Amniotic epithelial cell (primary cell): ENCODE data around the gene HCFC1.
A peak's percentile ranks its signal among the peaks of the same experiment; 100 is the strongest.

Experiments used
- DNase-seq: peaks from one replicate; pipeline ENCODE4 v3.0.0-alpha.2; 2010; ENCODE audit warnings: low read depth

HCFC1 gene

DNA sequence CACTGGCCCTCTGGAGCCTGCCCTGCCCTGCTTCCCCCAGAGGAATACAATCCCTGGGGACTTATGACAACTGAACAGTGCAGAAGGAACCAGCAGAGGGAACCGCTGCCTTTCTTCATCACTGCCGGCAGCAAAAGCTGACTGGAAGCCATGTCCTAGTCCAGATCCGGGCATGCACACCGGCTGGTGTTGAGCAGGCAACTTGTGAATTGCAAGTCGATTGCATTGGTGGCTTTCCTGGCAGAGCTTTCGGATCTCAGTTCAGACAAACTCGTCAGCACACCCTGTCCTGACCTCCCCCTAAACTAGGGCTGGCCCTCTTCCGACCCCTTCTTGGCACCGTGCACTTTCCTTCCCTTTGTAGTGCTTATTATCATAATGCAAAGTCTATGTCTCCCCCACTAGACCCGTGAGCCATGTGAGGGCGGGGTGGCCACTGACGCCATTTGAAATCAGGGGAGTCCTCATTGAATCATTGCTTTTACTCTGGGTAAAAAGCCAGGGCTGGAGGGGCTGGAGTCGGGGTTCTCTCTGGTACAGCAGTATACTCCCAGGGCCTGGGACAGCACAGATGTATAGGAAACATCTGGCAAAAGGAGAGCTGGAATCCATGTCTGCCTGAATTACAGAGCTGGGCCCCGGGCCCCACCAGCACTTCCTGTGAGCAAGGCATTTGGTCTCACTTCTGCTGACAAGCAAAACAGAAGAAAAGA, 47.3 kb downstream of the HCFC1 start:
- peak; percentile 20 for DNase-seq

GRCh38 chrX:153922932-153923857, 48.4 kb downstream of the HCFC1 start:
- peak; percentile 30 for DNase-seq

DNA sequence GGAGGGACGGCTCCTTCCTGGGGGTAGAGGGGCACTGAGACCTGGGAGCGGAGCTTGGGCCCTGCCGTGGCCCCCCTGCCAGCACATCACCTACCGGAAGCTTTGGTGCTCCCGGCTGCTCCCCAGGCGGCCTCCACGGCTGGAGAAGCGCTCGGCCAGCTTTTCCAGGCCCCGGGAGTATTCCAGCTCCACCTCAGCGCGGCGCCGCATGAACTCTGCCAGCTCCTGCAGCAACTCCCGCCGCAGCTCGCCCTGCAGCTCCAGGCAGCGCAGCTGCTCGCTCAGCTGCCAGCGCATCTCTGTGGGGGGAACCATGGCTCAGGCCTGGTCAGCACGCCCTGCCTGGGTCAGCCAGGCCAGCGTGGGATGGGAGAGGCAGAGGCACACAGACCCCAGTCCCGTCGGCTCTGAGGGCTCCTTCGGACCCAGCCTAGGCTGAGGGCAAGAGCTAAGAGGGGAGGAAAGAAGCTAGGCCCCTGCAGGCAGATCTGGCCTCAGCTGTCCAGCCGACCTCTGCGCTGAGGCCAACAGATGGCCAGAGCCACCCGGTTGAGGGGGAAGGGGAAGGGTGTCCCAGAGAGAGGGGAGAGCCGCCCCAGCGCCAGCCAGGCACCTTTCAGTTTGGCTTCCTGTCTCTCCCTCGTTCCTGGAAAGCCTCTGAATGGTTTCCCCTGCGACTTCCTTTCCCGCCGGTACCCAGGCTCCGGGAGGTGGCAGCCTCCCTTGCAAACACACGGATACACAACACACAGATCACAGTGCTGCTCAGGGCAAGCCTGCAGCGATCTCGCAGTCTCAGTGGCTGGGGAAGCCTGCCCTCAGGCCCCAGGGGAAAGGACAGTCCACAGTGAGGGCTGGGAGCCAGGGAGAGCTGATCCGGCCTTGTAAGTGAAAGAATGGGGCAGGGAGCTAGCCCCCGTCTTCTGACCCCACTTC, 49.8 kb downstream of the HCFC1 start:
- peak; percentile 24 for DNase-seq

DNA sequence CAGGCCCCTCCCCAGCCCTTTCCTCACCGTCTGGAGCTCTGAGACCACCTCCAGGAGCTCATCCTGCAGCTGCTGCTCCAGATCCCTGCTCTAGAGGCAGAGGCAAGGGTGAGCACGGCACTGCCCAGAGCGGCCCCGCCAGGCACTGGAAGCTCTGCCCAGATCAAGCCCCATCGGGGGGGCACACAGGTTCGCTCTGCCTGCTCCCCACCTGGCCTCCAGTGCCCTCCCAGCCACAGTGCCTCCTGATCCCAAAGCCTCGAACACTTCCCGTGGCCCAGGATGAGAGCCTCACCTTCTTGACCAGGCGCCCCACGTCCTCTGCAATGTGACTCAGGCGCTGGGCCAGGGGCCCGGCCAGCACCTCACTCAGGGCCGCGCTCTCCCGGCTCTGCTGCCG, 50.5 kb downstream of the HCFC1 start:
- DNase-seq = no peak

- no peak for DNase-seq
Observed at GRCh38 chrX:153920546-153920945, 51.1 kb downstream of the HCFC1 start.

- no peak for DNase-seq
Observed at GRCh38 chrX:153919281-153919680, 52.3 kb downstream of the HCFC1 start.

- DNase-seq = no peak
Observed at GRCh38 chrX:153917869-153918268, 53.7 kb downstream of the HCFC1 start.

GRCh38 chrX:153913701-153914100, 57.9 kb downstream of the HCFC1 start:
- DNase-seq = no peak

GRCh38 chrX:153913211-153913610, 58.4 kb downstream of the HCFC1 start:
- DNase-seq = no peak

DNA sequence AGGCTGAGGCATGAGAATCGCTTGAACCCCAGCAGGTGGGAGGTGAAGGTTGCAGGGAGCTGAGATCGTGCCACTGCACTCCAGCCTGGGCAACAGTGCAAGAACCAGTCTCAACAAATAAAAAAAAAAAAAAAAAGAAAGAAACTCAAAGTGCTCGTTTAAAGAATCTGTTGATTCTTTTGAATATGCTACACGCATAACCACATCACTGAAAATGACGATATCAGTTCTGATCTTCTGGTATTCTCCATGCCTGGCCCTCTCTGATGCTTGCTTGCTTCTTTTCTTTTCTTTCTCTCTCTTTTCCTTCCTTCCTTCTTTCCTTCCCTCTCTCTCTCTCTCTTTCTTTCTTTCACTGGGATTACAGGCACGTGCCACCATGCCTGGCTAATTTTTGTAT, 59.8 kb downstream of the HCFC1 start:
- DNase-seq = no peak

DNA sequence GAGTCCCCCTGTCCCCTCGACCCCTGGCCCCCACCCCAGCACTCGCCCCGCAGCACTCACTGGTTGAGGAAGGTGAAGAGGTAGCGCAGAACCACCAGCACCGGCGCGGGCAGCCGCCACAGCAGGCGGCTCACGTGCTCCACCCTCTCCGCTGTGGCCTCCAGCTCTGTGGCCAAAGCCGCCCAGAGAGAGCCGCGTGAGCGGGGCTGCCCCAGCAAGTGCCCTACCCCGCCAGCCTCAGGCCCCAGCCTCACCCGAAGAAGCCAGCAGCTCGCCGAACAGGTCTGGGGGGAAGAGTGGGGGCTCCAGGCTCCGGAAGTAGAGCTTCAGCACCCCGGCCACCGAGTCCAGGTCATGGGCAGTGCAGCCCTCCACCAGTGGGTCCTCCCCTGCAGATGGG, 61.2 kb downstream of the HCFC1 start:
- DNase-seq = no peak

DNA sequence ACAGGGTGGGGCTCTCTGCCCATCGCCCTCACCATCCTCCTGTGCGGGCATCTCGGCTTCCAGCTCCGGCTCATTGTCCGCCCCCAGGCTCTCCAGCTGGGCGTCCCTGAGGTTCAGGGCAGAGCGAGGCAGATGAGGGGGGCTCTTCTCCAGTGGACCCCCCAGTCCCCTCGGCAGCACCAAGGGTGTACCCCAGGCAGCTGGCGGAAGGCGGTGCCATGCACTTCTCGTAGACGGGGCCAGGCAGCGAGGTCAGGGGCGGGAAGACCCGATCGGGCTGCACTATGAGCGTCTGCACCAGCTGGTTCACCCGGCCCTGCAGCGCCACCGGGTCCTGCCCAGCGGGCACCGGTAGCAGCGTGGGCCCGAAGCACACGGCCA, 61.6 kb downstream of the HCFC1 start:
- no peak for DNase-seq

DNA sequence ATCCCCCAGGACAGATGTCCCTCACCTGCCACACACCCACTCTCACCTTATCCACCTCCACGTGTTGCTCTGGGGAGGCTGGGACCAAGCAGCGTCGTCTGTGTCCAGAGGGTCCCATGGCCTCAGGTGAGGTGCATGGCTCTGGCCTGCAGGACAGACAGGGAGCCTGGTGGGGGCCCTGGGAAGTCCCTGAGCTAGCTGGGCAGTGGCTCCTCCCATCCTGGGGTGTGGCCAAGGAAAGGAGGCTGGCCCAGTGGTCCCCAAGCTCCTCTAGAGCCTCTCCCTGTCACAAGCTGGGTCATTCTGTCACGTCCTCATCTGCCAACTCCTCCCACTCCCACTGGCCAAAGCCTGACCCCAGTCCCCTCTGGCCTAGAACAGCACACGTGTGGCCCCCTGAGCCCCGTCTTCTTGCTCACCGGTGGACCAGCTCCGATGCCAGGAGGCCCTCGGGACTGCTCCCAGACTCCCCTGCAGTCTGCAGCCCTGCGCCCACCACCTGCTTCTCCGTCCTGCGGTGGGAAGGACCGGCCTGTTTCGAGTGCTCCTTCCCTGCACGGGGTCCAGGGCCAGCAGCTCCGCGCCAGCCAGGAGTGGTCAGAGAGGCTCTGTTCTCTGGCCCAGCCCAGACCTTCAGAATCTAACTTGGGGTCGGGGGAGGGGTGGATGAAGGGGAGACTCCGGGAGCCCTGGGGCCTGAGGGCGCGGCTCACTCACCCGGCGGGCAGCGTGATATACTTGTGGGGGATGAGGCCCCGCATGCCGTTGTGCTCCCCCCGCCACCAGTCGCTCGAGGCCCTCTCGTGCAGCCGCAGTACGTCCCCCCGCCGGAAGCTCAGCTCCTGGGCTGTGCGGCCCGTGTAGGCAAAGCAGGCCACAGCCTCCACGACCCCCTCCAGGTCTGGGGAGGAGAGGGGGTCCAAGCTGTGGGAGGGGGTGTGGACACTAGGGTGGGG, 62.3 kb downstream of the HCFC1 start:
- no peak for DNase-seq

DNA sequence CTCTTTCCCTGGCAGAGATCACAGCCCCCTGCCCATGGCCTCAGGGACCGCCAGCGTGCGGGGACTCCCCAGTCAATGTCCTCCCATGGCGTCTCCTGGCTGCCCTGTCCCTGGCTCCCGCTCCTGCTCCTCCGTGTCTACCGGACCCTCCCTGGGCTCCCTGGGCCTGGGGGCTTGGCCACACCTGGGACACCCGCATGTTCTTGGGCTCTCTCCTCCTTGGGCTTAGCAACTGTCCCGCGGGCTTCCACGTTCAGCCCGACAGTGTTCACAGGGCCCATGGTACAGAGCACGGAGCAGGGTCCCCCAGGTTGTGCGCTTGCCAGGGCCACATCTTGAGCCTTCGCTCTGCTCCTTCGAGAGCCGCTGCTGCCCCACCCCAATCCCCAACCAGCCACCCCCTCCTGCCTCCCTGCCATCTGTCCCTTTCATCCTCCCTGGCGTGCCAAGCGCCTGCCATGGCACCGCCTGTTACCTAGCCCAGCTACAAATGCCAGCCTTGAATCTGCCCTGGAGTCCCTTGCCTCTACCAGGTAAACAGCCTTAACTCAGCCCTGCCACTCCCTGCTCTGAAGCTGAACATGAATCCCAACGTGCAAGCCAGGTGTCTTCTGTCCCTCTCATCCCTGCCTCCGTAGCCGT, 63.3 kb downstream of the HCFC1 start:
- no peak for DNase-seq

DNA sequence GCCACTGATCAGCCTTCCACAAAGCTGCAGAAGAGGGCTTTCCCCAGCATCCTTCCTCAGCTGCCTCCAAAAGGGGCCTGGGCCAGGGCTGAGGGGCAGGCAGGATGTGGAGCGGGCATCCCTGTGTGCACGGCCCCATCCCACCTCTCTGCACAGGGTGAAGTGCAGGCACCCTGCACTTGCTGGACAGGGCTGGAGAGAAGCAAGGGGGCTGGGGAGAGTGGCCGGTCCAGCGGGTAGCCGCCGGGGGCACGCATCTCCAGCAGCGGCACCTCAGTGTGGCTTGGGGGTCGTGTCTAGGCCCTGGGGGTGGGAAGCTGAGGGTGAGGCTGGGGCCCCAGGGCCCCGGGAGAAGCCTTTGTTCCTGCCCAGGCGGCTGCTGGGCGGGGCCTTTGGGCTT, 64.2 kb downstream of the HCFC1 start:
- no peak for DNase-seq

GRCh38 chrX:153906126-153906917, 65.3 kb downstream of the HCFC1 start:
- DNase-seq = no peak

DNA sequence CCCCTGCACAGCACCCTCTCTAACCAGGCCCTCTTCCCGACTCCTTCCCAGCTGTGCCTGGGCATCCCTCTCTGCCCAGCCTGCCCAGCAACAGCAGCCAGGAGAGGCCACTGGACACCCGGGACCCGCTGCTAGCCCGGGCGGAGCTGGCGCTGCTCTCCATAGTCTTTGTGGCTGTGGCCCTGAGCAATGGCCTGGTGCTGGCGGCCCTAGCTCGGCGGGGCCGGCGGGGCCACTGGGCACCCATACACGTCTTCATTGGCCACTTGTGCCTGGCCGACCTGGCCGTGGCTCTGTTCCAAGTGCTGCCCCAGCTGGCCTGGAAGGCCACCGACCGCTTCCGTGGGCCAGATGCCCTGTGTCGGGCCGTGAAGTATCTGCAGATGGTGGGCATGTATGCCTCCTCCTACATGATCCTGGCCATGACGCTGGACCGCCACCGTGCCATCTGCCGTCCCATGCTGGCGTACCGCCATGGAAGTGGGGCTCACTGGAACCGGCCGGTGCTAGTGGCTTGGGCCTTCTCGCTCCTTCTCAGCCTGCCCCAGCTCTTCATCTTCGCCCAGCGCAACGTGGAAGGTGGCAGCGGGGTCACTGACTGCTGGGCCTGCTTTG, 66.0 kb downstream of the HCFC1 start:
- no peak for DNase-seq

DNA sequence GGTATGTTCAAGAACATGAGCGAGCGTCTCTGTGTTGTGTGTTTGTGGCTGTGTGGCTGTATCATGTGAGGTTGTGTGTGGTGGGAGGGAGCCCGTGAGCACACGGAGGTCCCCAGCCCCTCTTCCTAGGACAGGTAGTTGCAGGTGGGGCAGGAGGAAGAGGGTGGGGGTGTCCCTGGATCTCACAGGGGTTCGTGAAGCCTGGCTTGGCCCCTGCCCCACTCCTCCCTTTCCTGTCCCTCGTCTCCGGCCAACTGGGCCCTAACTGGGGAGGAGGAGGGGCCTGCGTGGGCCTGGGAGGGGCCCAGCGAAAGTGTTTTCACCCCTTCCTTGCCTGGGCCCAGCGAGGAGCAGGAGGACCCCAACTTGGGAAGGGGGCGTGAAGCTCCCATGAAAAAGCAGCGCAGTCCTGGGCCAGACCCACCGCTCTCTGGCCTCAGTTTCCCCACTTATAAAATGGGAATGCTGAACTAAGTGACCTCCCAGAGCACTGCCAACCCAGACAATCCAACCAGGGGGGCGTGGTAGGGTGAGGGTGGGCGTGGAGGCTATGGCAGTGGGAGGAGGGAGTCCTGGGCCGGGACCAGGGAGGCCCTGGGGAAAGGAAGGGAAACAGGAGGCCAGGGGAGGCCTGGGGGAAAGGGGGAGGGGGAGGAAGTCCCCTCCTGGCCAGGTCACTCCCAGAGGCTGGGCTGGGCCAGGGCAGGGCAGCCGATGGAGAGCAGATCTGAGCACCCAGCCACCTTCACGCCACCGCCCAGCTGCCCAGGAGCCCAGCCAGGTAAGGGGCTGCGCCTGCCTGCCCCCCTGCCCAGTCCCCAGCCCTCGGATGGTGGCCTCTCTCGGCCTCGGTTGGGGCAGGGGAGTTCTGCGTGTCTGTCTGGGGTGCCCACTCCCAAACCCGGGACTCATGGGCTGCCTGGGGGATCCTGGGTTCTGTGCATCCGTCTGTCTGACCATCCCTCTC, 67.3 kb downstream of the HCFC1 start, which contains the start of gene AVPR2:
Gene AVPR2 (plus strand): TSS at position 683 of the 967 bp plus-strand sequence. CDS start 473 bp downstream, outside the sequence.
- DNase-seq = no peak
